Keratinocyte (primary cell): ENCODE measurements around the gene UBASH3B. TPM values are rescaled to one million over a fixed set of nuclear protein-coding genes. Genes with fewer than 3 reads are reported as not detected.

Experiments used
- DNase-seq: peaks from one replicate; pipeline ENCODE4 v3.0.0-alpha.2; 2011; ENCODE audit warnings: low read depth, missing footprints, low spot score
- FAIRE-seq: peaks from 2 replicates; lab custom pipeline; 2011; peaks lifted over from hg19 to GRCh38; lab: Jason Lieb, UNC
- H2AFZ ChIP-seq: 2 replicates; pipeline ENCODE4 v1.6.0; 2012; ENCODE audit warnings: low read length, control low read depth, inconsistent platforms; ENCODE audit not compliant: control insufficient read depth
- H3K27ac ChIP-seq: 2 replicates; pipeline ENCODE4 v1.5.1; 2011; ENCODE audit warnings: low read length; ENCODE audit not compliant: control insufficient read depth, insufficient read depth
- H3K27me3 ChIP-seq: 3 replicates; pipeline ENCODE4 v1.6.0; 2011; ENCODE audit warnings: low read length; ENCODE audit not compliant: control insufficient read depth, insufficient read depth; ENCODE audit errors: extremely low read depth
- H3K36me3 ChIP-seq, 2 experiments: 2 replicates in 1 of 2; 3 replicates in 1 of 2; pipeline ENCODE4 v1.5.1; 2011; ENCODE audit warnings: low read length in 2 of 2, mild to moderate bottlenecking in 1 of 2; ENCODE audit not compliant: control insufficient read depth in 2 of 2, insufficient read depth in 2 of 2; ENCODE audit errors: extremely low read depth in 1 of 2
- H3K4me1 ChIP-seq: 3 replicates; pipeline ENCODE4 v1.5.1; 2011; ENCODE audit warnings: low read length; ENCODE audit not compliant: control insufficient read depth, insufficient read depth; ENCODE audit errors: extremely low read depth
- H3K4me2 ChIP-seq: 3 replicates; pipeline ENCODE4 v1.6.0; 2011; ENCODE audit warnings: low read depth, low read length; ENCODE audit not compliant: control insufficient read depth, insufficient read depth; ENCODE audit errors: extremely low read depth
- H3K4me3 ChIP-seq, 3 experiments: fragments of 200-600 bp in 1 of 3; sonication (generic) in 1 of 3; 2 replicates in 2 of 3; 3 replicates in 1 of 3; pipeline ENCODE4 v1.5.1; 2011 to 2016; ENCODE audit warnings: low read length in 3 of 3, mild to moderate bottlenecking in 3 of 3, control low read depth in 2 of 3, inconsistent platforms in 1 of 3, low read depth in 1 of 3, mixed read lengths in 1 of 3, mixed run types in 1 of 3, moderate library complexity in 1 of 3; ENCODE audit not compliant: control insufficient read depth in 2 of 3, insufficient read depth in 2 of 3; ENCODE audit errors: extremely low read depth in 1 of 3
- H3K79me2 ChIP-seq: 2 replicates; pipeline ENCODE4 v1.6.0; 2012; ENCODE audit warnings: low read length; ENCODE audit not compliant: control insufficient read depth, insufficient read depth
- H3K9ac ChIP-seq: 3 replicates; pipeline ENCODE4 v1.6.0; 2011; ENCODE audit warnings: low read length; ENCODE audit not compliant: control insufficient read depth, insufficient read depth; ENCODE audit errors: extremely low read depth
- H3K9me1 ChIP-seq: 3 replicates; pipeline ENCODE4 v1.6.0; 2011; ENCODE audit warnings: low read length; ENCODE audit not compliant: control insufficient read depth, insufficient read depth; ENCODE audit errors: extremely low read depth
- H3K9me3 ChIP-seq: 2 replicates; pipeline ENCODE4 v1.5.1; 2012; ENCODE audit warnings: low read depth, low read length; ENCODE audit not compliant: control insufficient read depth
- H4K20me1 ChIP-seq: 3 replicates; pipeline ENCODE4 v1.6.0; 2011; ENCODE audit warnings: low read length; ENCODE audit not compliant: control insufficient read depth, insufficient read depth; ENCODE audit errors: extremely low read depth
- CTCF ChIP-seq, 3 experiments: IDR thresholded peaks in 1 of 3; conservative IDR thresholded peaks in 1 of 3; optimal IDR thresholded peaks in 1 of 3; 2 replicates in 2 of 3; 3 replicates in 1 of 3; pipeline versions ENCODE3 to v1.5.1; 2011; ENCODE audit warnings: low read length in 3 of 3, mild to moderate bottlenecking in 3 of 3, moderate library complexity in 2 of 3, control low read depth in 1 of 3, inconsistent platforms in 1 of 3; ENCODE audit not compliant: insufficient read depth in 2 of 3; ENCODE audit errors: extremely low read depth in 1 of 3
- EZH2 ChIP-seq: IDR thresholded peaks from one replicate; pipeline ENCODE4 v1.6.1; 2012; ENCODE audit warnings: inconsistent platforms, mild to moderate bottlenecking, low read length, moderate library complexity
- dilution Hi-C: fragments of 300-500 bp; cut with MboI; formaldehyde crosslinking; loops from one replicate; pipeline ENCODE4 v1.7.0; 2020; ENCODE audit warnings: low sequenced_read_pairs; ENCODE audit not compliant: extremely low pct_ligation_motif_present
- polyA plus RNA-seq, 5 experiments: library from polyadenylated mRNA; depleted of rRNA in 3 of 5; stranded (reverse) in 3 of 5; stranded (forward) in 1 of 5; unstranded in 1 of 5; fragments of >200 nt; gene quantifications; 1 replicate in 1 of 5; 2 replicates in 3 of 5; 3 replicates in 1 of 5; pipeline versions ENCODE4 v1.2.1 to v1.2.3, GENCODE V29; 2011 to 2012; ENCODE audit warnings: missing spikeins in 2 of 5, low read depth in 1 of 5, low replicate concordance in 1 of 5

UBASH3B gene
- polyA plus RNA-seq, 1 donor (not counting 4 experiments of a cell fraction or from before 2014, with no cell fraction given), result 25.0 TPM

- H3K4me2 ChIP-seq, result no peak overlapping the region
- TF ChIP-seq EZH2 (no peak), CTCF (optimal IDR thresholded peaks at IDR 0.05 in 1 of 3, IDR thresholded peaks at IDR 0.05 in 1 of 3, conservative IDR thresholded peaks at IDR 0.05 in 1 of 3; ENCODE audit: extremely low read depth in 1 of 3, insufficient read depth in 2 of 3, low read length in 3 of 3) (no peak)
- no peak overlapping the region for H3K4me3 ChIP-seq
- H3K79me2 ChIP-seq, result peaks cover 15% of the 10 kb centered on the region
- H4K20me1 ChIP-seq, result no peaks in the 10 kb centered on the region
- peaks cover 26% of the 10 kb centered on the region for H3K4me1 ChIP-seq
- no peaks in the 10 kb centered on the region for H3K9me1 ChIP-seq
- H3K9ac ChIP-seq, result no peak overlapping the region
- FAIRE-seq (no peak), DNase-seq (no peak)
- dilution Hi-C loops, result no loop called here
- no peaks in the 10 kb centered on the region for H3K27me3 ChIP-seq
- no peak overlapping the region for H2AFZ ChIP-seq
- H3K9me3 ChIP-seq, result no peaks in the 10 kb centered on the region
- no peaks in the 10 kb centered on the region for H3K36me3 ChIP-seq
- no peak overlapping the region for H3K27ac ChIP-seq
Measured at GRCh38 chr11:122652495-122652894, 3.0 kb upstream of the UBASH3B start.

DNA sequence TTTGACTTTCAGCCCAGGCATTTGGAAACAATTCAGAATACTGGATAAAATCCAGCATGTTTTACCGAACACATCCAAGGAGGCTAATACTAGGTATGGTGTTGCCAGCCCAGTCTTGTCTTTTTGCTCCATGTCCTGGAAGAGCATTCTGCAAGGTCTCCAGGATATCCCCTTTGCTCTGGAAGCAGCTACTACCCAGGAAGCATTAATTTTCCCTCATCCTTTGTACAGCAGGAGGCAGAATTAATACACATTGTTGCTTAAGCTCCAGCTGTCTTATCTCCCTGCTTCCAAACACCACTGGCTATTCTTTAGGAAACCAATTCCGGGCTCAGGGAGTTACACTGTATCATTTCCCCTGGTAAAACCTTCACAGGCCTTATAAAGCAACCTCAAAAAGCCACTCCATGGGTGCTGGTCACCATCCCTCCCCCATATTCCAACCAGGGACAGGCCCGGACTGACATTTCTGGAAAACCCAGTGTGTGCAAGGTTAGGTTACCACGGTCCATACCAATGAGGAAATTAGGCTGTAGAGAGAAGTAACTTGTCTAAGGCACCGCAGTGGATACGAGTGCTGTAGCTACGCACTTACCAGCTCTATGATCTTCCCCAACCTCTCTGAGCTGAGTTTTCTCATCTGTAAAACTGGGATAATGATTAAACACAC is 1.5 kb upstream of the UBASH3B start:
- dilution Hi-C loops, result no loop called here
- DNase-seq, result no peak

More for the DNA sequence above, 1.5 kb upstream of the UBASH3B start:
- peak; percentile 84 for FAIRE-seq
- H3K79me2 ChIP-seq, result peaks cover 31% of the 10 kb centered on the region
- H3K4me3 ChIP-seq, result no peak overlapping the region
- TF ChIP-seq EZH2, result no peak
- peak in 2 of 3 experiments; percentile 14 to 21 for TF ChIP-seq CTCF (optimal IDR thresholded peaks at IDR 0.05 in 1 of 3, IDR thresholded peaks at IDR 0.05 in 1 of 3, conservative IDR thresholded peaks at IDR 0.05 in 1 of 3; ENCODE audit: extremely low read depth in 1 of 3, insufficient read depth in 2 of 3, low read length in 3 of 3)
- no peaks in the 10 kb centered on the region for H3K36me3 ChIP-seq
- H3K9me1 ChIP-seq, result peaks cover 3% of the 10 kb centered on the region
- peaks cover 39% of the 10 kb centered on the region for H3K4me1 ChIP-seq
- no peaks in the 10 kb centered on the region for H3K9me3 ChIP-seq
- no peaks in the 10 kb centered on the region for H3K27me3 ChIP-seq
- H3K4me2 ChIP-seq, result peak overlapping the region; percentile 43
- no peak overlapping the region for H3K9ac ChIP-seq
- no peak overlapping the region for H3K27ac ChIP-seq
- no peak overlapping the region for H2AFZ ChIP-seq
- no peaks in the 10 kb centered on the region for H4K20me1 ChIP-seq
